ENCODE data around the gene RAP1B. TPM values are rescaled to one million over a fixed set of nuclear protein-coding genes. Genes with fewer than 3 reads are reported as not detected.

The RAP1B gene
- total and polyA plus RNA-seq, 9 of the 15 experiments (the other 6 are each of a cell fraction or from before 2014, with no cell fraction given) = 107 to 309 (median 170) TPM

DNA sequence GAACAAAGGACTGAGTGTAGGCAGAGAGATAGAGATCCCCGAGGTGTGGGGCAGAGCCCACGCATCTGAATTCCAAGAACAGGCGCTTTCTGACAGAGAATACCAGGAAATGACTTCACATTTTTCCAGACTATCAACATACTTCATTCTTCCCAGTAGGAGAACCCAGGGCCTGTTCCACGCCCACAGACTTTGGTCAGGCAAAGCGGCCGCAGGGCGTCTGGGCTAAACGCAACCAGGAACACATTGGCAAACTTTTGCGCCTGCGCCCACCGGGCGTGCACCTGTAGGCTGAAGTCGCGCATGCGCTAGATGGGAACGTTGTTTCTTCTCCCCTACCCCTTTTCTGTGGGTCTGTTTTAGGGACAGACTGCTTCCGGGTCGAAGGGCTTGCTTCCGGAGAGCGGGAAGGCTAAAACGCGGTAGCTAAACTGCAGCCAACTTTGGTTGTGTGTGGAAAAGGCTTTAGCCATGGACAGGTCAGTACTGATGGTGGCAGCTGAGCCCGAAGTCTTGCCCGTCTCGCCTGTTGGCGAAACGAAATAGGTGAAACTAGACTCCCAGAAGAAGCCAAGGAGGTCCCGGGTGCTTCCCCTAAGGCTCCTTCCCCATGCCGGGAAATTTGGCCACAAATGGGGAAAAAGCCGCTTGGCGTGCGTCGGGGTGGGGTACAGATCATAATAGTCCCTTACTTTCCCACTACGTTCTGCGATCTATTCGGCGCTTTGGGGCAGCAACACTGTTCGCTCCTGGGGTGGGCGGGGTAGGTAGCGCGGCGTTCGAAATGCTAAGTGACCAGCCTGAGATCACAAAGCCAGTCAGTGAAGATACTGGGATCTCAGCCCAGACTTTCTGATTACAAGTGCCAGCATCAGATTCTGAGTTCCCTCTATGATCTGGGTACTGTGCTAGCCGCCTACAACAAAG lies 76.2 kb downstream of the RAP1B start, which contains the start of gene NUP107 (continued):
- TF ChIP-seq, protein P1, sequence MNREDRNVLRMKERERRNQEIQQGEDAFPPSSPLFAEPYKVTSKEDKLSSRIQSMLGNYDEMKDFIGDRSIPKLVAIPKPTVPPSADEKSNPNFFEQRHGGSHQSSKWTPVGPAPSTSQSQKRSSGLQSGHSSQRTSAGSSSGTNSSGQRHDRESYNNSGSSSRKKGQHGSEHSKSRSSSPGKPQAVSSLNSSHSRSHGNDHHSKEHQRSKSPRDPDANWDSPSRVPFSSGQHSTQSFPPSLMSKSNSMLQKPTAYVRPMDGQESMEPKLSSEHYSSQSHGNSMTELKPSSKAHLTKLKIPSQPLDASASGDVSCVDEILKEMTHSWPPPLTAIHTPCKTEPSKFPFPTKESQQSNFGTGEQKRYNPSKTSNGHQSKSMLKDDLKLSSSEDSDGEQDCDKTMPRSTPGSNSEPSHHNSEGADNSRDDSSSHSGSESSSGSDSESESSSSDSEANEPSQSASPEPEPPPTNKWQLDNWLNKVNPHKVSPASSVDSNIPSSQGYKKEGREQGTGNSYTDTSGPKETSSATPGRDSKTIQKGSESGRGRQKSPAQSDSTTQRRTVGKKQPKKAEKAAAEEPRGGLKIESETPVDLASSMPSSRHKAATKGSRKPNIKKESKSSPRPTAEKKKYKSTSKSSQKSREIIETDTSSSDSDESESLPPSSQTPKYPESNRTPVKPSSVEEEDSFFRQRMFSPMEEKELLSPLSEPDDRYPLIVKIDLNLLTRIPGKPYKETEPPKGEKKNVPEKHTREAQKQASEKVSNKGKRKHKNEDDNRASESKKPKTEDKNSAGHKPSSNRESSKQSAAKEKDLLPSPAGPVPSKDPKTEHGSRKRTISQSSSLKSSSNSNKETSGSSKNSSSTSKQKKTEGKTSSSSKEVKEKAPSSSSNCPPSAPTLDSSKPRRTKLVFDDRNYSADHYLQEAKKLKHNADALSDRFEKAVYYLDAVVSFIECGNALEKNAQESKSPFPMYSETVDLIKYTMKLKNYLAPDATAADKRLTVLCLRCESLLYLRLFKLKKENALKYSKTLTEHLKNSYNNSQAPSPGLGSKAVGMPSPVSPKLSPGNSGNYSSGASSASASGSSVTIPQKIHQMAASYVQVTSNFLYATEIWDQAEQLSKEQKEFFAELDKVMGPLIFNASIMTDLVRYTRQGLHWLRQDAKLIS (CRISPR knock-in tag; IDR thresholded peaks at IDR 0.05) = peak; percentile 89
- TF ChIP-seq DACH1 (IDR thresholded peaks at IDR 0.05; ENCODE audit: partially characterized antibody) (no peak), RAD51 (IDR thresholded peaks at IDR 0.05; ENCODE audit: borderline replicate concordance, low read depth) (peak; percentile 45; the same call in 1 of the 2 replicates), LEF1 (IDR thresholded peaks at IDR 0.05) (no peak; the same call in 1 of the 2 replicates), ETV5 (CRISPR knock-in tag; IDR thresholded peaks at IDR 0.05; ENCODE audit: low read depth) (peak; percentile 86; the same call in 1 of the 2 replicates), TOE1 (IDR thresholded peaks at IDR 0.05; ENCODE audit: borderline replicate concordance) (0 out of 2 replicates have a peak, but pooled peaks have one; percentile 82), TOE1 (CRISPR knock-in tag; IDR thresholded peaks at IDR 0.05; ENCODE audit: borderline replicate concordance, low read depth) (no peak), ZNF764 (CRISPR knock-in tag; IDR thresholded peaks at IDR 0.05; ENCODE audit: low read depth) (no peak), HNRNPLL (IDR thresholded peaks at IDR 0.05; ENCODE audit: low read depth, low read length, poor library complexity, severe bottlenecking) (peak; percentile 28), BHLHE40 (IDR thresholded peaks at IDR 0.05; ENCODE audit: low read length) (peak; percentile 52; the same call in 1 of the 2 replicates), BMI1 (IDR thresholded peaks at IDR 0.05; ENCODE audit: low read length) (no peak), RBM34 (IDR thresholded peaks at IDR 0.05; ENCODE audit: borderline replicate concordance, insufficient read depth, low read length) (no peak), YY1 (IDR thresholded peaks at IDR 0.05; ENCODE audit: borderline replicate concordance in 1 of 3, control insufficient read depth in 1 of 3, extremely low read depth in 1 of 3, insufficient read depth in 3 of 3, insufficient read length in 1 of 3, insufficient replicate concordance in 2 of 3, low read depth in 1 of 3, low read length in 2 of 3) (no peak), ASH1L (IDR thresholded peaks at IDR 0.05; ENCODE audit: borderline replicate concordance, low read depth, partially characterized antibody) (peak; percentile 25), ADNP (tag; IDR thresholded peaks at IDR 0.05) (no peak), ZNF133 (CRISPR knock-in tag; IDR thresholded peaks at IDR 0.05) (no peak), TCF7L2 (IDR thresholded peaks at IDR 0.05; ENCODE audit: low read depth, low read length) (no peak)
- TF ChIP-seq, protein P2, sequence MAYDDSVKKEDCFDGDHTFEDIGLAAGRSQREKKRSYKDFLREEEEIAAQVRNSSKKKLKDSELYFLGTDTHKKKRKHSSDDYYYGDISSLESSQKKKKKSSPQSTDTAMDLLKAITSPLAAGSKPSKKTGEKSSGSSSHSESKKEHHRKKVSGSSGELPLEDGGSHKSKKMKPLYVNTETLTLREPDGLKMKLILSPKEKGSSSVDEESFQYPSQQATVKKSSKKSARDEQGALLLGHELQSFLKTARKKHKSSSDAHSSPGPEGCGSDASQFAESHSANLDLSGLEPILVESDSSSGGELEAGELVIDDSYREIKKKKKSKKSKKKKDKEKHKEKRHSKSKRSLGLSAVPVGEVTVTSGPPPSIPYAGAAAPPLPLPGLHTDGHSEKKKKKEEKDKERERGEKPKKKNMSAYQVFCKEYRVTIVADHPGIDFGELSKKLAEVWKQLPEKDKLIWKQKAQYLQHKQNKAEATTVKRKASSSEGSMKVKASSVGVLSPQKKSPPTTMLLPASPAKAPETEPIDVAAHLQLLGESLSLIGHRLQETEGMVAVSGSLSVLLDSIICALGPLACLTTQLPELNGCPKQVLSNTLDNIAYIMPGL (CRISPR knock-in tag; IDR thresholded peaks at IDR 0.05) = peak; percentile 47; the same call in 1 of the 2 replicates
- TF ChIP-seq, protein P3, sequence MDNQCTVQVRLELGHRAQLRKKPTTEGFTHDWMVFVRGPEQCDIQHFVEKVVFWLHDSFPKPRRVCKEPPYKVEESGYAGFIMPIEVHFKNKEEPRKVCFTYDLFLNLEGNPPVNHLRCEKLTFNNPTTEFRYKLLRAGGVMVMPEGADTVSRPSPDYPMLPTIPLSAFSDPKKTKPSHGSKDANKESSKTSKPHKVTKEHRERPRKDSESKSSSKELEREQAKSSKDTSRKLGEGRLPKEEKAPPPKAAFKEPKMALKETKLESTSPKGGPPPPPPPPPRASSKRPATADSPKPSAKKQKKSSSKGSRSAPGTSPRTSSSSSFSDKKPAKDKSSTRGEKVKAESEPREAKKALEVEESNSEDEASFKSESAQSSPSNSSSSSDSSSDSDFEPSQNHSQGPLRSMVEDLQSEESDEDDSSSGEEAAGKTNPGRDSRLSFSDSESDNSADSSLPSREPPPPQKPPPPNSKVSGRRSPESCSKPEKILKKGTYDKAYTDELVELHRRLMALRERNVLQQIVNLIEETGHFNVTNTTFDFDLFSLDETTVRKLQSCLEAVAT (IDR thresholded peaks at IDR 0.05) = peak in 1 of 2 experiments; percentile 25; a peak in 1 of 4 replicates

Measured in K562 (cell line).